GM21447 (cell line): ENCODE measurements around the gene EEF1AKMT3.
A peak's percentile ranks its signal among the peaks of the same experiment; 100 is the strongest.

Experiments used
- ATAC-seq: cut with Tn5 transposase; IDR thresholded peaks from one replicate; pipeline ENCODE4 v1.9.1; 2021; ENCODE audit not compliant: unreplicated experiment

Gene EEF1AKMT3

DNA sequence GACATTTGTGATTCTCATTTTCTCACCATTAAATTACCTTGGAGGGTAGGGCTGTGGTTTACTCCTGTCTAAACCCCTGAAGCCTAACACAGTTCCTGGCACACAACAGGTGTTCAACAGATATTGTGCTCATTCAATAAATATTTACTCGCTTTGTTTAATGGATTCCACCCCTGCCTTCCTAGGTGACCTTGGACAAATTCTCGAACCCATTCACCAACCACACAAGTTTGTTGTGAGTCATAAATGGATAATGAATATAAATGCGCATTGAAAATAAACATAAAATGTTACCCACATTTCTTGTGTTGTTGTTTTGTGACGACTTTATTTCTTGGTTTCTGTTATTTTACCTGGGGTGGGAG, 9.8 kb downstream of the EEF1AKMT3 start:
- no peak for ATAC-seq

GRCh38 chr12:57782608-57783465, 10.4 kb downstream of the EEF1AKMT3 start, which contains the start of gene TSFM:
TSFM (plus strand) TSS chr12:57782787; CDS start chr12:57782802, 15 bp downstream.
- peak; percentile 81 for ATAC-seq

GRCh38 chr12:57783466-57783801, 11.0 kb downstream of the EEF1AKMT3 start:
- ATAC-seq = no peak

GRCh38 chr12:57783861-57784260, 11.4 kb downstream of the EEF1AKMT3 start:
- ATAC-seq = no peak

DNA sequence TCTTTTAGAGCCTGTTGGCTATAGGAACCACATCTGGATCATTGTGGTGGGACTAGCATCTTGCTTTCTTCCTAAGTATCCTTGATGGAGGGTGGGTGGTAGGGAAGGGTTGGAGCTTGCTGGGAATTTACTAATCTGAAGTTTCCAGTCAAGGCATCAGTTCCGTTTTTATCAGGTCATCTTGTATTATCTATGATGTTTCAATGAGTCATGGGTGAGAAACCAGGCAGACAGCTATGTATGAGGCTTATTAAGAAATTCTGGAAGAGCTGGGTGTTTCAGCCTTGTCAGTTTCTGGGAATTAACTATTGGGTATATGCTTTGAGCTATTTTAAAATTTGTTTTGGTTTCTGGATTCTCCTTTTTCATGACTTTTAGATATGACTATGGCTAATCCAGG, 21.5 kb downstream of the EEF1AKMT3 start:
- ATAC-seq = no peak

DNA sequence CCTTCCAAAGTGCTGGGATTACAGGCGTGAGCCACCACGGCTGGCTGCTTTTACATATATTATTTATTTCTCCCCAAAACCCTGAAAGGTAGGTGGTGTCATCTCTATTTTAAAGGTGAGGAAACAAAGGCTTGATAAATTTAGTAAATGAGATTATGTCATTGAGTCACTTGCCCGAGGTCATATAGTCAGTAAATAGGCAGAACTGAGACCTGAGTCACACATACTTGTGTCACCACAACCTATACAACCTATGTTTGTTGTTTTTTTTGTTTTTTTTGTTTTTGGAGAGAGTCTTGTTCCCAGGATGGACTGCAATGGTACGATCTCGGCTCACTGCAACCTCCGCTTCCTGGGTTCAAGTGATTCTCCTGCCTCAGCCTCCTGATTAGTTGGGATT, 22.9 kb downstream of the EEF1AKMT3 start:
- ATAC-seq = no peak

GRCh38 chr12:57796996-57797395, 24.6 kb downstream of the EEF1AKMT3 start:
- no peak for ATAC-seq

GRCh38 chr12:57797933-57798332, 25.5 kb downstream of the EEF1AKMT3 start:
- ATAC-seq = no peak

- no peak for ATAC-seq
These were observed 28.6 kb downstream of the EEF1AKMT3 start for GRCh38 chr12:57800965-57801364.

DNA sequence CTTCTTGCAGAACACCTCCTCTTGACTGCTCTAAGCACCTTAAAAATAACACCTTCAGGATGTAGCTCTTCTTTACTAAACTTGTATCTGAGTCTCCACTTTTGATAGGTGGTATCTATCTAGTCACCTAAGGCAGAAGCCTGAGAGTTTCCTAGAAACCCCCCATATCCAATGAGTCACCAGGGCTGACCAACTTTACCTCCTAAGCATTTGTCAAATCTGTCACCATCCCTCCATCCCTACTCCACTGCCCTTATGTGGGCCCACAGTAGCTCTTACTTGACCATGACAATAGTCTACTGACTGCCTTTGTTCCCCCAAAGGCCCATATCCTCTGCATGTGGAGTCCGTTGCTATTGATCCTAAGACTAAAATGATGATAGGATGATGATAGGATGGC, 30.2 kb downstream of the EEF1AKMT3 start:
- ATAC-seq = no peak

DNA sequence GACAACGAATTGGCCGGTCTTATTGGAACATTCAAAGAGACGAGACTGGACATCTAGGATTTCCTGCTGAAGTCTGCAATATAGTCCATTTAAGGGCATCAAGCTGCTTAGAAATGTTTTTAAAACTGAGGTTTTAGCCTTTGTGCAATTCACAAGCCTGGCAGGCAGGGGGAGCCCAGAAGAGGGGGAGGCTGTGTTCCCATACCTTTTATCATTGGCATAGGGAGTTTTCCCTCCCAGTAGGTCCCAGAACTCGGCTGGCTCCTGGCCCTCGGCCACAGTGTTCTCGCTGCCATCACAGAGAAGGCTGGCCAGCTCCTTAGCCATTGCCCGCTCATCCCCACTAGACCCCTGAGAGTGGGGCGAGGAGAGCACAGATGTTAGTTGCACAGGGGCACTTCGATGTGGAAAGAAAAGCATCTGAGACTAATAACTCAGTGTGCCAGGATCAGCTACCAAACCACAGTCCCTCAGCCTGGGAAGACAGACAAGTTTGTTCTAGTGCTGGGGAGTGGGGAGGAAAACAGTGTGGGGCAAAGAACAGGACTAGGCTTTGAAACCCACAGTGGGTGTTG, 31.0 kb downstream of the EEF1AKMT3 start:
- ATAC-seq = no peak

- no peak for ATAC-seq
These were observed 34.3 kb downstream of the EEF1AKMT3 start for GRCh38 chr12:57806677-57807076.

GRCh38 chr12:57807285-57807684, 34.9 kb downstream of the EEF1AKMT3 start:
- no peak for ATAC-seq

GRCh38 chr12:57808351-57808750, 35.9 kb downstream of the EEF1AKMT3 start:
- ATAC-seq = no peak

DNA sequence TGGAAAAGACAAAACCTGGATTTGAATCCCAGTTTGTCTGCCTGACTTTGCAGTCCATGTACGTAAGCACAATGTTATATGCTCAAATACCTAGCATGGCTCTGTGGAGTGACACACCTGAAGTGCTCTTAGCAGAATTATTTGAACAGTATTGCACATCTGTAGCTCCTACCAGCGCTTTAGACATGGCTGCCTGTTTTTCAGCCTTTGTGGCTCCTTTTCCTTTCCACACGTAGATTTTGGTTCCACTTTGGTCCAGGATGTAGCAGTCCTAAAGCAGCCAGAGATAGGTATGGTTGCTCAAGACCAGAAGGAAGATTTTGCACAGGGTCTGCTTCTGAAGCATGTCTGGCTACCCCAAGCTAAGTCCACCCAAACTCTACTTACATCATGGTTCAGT, 37.0 kb downstream of the EEF1AKMT3 start:
- no peak for ATAC-seq

DNA sequence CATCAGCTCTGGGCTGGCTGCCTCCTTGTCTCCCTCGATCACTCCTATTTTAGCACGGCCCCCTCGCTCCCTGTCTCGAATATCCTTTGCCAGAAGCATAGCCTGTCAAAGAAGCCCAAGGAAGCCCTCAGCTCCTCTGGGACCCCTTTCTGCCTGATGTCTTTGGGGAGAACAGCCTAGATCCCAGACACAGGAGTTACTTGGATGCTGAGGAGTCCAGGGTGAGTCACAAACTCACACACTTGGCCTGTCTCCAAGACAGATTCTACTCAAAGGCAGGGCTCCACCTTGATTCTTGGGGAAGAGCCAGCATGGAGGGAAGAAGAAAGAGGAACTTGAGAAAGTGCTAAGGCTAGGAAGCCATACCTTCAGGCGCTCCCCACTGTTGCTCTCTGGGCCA, 38.0 kb downstream of the EEF1AKMT3 start:
- no peak for ATAC-seq

- no peak for ATAC-seq
These were observed 38.8 kb downstream of the EEF1AKMT3 start for GRCh38 chr12:57811028-57811755.

- no peak for ATAC-seq
These were observed 40.9 kb downstream of the EEF1AKMT3 start for GRCh38 chr12:57813111-57813970.

DNA sequence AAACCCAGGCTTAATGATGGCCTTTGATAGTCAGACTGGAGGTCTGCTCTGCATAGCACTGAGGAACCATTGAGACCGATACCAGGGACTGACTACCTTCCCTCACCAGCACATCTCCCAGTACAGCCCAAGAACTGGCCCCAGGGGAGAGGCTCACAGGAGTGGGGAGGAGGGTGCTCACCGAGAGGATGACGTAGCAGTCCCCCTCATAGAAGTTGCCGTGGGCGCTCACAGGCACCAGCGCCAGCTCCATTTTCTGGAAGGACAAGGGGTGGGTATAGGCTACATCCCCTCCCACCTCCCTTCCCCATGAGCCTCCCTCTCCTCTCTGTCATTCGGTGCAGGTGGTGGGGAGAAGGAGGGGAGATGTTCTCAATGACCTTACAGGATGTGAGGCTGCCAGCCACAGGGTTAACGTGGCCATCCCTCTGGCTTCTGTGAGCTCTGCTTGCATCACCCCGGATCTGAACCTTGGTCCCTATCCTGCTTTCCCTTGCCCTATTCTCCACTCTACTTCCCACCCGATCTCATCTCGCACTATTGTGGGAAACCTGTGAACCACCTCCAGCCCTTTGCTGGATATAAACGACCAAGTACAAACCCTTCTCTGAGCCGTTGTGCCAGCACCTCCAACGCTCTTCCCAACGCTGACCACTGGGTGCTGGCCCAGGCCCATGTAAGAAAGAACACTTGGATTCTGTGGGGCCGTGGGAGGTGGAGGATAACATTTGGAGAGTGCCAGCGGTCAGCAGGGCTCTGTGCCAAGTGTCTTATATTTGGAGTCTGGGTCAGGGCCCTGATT, 41.8 kb downstream of the EEF1AKMT3 start:
- no peak for ATAC-seq
